Hepatocyte (in vitro differentiated cells): ENCODE data around the gene SLC25A18.

Experiments
- EZH2 ChIP-seq: fragments of 200-600 bp; sonication (generic); IDR thresholded peaks from 2 replicates; pipeline ENCODE4 v1.6.1; 2016; ENCODE audit warnings: antibody characterized with exemption, mild to moderate bottlenecking, borderline replicate concordance
- TF ChIP-seq, protein P1 (sequence below): fragments of 200-600 bp; sonication (generic); IDR thresholded peaks from 2 replicates; pipeline ENCODE4 v1.5.1; 2016; ENCODE audit warnings: antibody characterized with exemption, mild to moderate bottlenecking; ENCODE audit not compliant: poor library complexity

DNA sequence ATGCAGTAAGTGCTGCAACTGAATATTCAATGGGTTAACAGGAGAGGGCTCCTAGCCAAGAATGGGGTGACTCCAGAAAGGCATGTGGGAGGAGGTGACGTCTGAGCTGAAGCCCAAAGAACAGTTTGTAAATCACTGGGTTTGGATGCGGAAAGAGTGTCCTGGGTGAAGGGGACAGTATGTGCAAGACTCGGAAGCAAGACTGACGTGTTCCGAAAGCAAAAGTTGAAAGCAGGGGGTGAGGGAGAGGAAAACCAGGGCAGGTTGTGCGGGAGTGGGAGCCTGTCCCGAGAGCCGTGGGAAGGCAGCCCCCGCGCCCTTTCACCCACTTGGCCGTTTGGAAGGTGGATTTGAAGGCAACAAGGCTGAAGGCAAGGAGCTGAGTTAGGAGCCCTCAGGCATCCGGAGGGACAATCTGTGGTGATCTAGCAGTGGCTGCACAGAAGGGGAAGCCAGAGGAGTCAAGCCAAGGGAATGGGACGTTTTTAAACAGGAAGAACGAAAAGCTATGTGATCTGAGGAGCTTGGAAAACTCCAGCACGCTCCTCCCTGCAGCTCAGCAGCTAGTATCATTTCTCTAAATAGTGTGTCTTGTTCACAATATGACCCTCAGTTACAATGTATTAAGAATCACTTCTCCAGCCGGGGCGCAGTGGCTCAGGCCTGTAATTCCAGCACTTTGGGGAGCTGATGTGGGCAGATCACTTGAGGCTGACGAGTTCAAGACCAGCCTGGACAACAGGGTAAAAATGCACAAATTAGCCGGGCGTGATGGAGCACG, 7.7 kb downstream of the SLC25A18 start:
- TF ChIP-seq, protein P1, sequence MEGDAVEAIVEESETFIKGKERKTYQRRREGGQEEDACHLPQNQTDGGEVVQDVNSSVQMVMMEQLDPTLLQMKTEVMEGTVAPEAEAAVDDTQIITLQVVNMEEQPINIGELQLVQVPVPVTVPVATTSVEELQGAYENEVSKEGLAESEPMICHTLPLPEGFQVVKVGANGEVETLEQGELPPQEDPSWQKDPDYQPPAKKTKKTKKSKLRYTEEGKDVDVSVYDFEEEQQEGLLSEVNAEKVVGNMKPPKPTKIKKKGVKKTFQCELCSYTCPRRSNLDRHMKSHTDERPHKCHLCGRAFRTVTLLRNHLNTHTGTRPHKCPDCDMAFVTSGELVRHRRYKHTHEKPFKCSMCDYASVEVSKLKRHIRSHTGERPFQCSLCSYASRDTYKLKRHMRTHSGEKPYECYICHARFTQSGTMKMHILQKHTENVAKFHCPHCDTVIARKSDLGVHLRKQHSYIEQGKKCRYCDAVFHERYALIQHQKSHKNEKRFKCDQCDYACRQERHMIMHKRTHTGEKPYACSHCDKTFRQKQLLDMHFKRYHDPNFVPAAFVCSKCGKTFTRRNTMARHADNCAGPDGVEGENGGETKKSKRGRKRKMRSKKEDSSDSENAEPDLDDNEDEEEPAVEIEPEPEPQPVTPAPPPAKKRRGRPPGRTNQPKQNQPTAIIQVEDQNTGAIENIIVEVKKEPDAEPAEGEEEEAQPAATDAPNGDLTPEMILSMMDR: no peak
- no peak for TF ChIP-seq EZH2
